Activated CD4-positive, alpha-beta T cell treated with anti-CD3 and anti-CD28 coated beads for 1 hour (primary cell): ENCODE data around the gene PATZ1.
A peak's percentile ranks its signal among the peaks of the same experiment; 100 is the strongest.

Experiments used
- DNase-seq: peaks from one replicate; pipeline ENCODE4 v3.0.0-alpha.2; 2020

PATZ1 gene

GRCh38 chr22:31313366-31314147, 32.6 kb downstream of the PATZ1 start:
- DNase-seq = peak; percentile 42

DNA sequence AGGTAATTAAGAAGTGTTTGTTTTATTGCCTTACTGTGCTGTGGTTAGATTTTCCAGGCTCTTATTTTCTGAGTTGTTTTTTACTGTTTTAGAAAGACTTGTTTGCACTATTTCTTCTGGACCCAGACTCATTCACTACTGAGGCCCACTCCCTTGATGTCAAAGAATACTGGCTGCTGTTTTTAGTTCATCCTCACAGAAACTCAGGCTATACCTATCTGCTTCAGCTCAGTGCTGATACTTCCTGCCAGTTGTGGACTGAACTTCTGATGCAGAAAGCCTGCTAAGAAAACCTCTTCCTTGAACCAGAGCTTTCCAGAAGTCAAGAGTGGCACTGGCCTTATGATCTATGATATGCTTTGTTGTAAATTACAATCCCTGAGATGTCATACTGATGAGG, 38.0 kb downstream of the PATZ1 start:
- no peak for DNase-seq

- no peak for DNase-seq
Observed at GRCh38 chr22:31305194-31305593, 41.0 kb downstream of the PATZ1 start.

DNA sequence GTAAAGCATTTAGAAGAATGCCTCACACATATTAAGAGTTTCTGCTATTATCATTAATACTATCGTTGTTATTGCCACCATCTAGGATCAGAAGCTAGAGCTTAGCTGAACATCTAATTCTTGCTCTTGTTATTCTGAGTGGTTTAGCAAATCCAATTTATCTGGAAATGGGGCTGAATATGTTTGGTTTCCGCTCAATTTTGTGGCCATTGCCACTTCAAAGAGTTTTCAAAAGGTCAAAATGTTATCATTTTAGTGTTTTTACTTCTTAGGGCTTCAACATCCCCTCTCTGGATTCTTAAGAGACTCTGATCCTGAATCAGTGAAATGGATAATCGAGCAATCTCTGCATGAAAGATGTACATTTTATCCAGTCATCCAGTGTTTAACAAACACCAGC, 43.6 kb downstream of the PATZ1 start:
- DNase-seq = no peak

DNA sequence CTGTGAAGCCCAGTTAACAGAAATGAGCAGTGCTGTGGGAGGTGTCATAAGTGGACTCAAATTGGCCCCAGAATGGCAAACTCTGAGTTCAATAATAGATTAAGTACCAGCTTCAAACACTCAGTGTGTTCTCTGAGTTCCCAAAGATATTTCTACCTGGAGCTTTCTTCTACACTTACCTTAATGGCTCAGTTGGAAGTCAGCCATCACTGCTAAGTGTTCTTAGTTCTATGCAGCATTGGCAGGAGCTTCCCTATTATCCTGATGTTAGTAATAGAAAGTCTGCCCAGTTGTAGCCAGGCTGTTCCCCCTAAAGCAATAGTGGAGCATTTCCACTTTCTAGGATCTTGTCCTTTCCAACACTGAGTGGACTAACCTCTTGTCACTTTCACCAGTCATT, 44.1 kb downstream of the PATZ1 start:
- DNase-seq = no peak

DNA sequence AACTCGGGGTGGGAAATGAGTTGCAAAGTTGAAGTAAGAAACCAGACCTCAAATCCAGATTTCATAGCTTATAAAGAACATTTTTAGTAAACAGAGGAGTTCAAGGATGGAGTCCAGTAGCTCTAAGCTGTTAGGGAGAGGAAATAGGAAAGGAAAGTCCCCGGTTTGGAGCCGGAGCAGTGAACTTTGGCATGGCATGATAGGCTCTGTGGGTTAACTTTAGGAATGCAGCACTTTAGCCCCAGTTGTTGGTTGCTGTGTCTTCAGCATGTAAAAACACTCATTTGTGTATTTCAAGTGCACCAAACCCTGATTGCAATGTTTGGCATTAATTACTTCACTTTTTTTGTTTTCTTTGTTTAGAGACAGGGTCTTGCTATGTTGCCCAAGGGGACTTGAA, 45.2 kb downstream of the PATZ1 start:
- DNase-seq = no peak

DNA sequence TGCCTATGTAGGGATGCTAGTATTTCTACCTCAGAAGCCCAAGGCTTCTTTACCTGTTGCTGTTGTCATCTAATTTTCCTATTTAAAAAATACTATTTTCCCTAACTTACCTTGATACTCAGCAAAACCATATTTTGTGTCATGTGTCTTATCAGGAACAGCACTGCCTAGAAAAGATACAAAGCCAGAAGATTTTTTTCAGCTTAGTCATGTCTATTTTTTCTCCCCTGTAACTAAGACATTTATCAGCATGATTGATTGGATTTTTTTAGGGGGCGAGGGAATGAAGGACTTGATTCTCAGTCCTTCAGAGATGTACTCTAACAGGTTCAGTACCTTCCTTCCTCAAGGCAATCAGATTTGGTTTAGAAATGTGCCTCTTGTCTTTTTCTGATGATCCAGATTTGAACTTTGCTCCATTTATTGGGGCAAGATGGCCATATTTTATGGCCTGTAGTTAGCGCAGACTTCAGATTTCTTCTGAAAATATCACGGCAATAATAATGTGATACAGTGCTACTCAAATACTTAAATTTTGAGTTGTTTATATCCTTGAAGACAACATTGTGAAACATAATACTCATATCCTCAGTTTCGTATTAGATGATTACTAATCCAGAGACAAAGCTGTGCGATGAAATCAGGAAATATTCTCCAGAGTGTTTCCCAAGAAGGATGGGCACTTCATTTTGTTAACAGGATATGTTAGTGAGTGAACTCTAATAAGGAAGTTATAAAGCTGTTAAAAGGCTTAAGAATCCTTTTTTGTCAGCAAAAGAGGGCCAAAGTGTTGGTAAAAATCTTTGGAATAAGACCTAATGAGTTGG, 50.1 kb downstream of the PATZ1 start:
- DNase-seq = no peak

GRCh38 chr22:31295360-31295759, 50.8 kb downstream of the PATZ1 start:
- no peak for DNase-seq

DNA sequence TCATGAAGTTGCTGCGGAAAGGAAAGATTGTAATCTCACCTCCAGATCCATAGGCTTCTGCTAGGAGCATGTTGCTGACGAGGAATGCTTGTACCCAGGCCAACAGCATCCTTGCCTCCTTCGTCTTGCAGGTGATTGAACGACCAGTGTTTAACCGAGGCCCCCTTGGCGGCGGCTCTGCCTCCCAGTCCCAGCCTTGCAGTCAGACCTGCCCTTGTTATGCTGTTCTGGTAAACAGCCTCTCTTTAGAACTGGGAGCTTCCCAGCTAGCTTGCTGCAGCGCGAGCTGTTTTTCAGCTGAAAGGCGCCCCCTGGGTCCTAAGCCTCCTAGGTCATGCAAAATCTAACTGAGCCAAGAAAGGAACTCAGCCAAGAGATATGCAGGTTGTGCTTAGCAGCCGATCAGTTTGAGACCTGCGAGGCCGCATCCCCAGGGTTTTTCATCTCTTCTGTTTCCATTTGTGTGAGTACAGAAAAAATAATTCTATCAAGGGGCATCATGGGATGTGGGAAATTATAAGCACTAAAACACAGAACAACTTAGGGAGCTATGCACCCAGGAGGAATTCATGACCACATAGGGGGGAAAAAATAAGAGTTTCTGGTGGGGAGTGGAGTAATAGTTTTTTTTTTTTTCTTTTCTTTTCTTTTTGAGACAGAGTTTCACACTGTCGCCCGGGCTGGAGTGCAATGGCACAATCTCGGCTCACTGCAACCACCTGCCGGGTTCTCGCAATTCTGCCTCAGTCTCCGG, 53.7 kb downstream of the PATZ1 start, which contains the start of gene PIK3IP1:
Gene PIK3IP1, minus strand, starts transcription at position 253 of the 754 bp plus-strand sequence. Its CDS starts 144 bp downstream, at position 109.
- peak; percentile 80 for DNase-seq

GRCh38 chr22:31291481-31292235, 54.5 kb downstream of the PATZ1 start:
- DNase-seq = no peak

- peak; percentile 94 for DNase-seq
Observed at GRCh38 chr22:31290494-31291471, 55.4 kb downstream of the PATZ1 start.

GRCh38 chr22:31289344-31289743, 56.8 kb downstream of the PATZ1 start:
- no peak for DNase-seq

- no peak for DNase-seq
Observed at GRCh38 chr22:31288496-31289240, 57.5 kb downstream of the PATZ1 start.

- no peak for DNase-seq
Observed at GRCh38 chr22:31287818-31288495, 58.2 kb downstream of the PATZ1 start.

- DNase-seq = peak; percentile 43
Observed at GRCh38 chr22:31286360-31287255, 59.5 kb downstream of the PATZ1 start.

GRCh38 chr22:31284281-31285155, 61.6 kb downstream of the PATZ1 start:
- DNase-seq = no peak

- DNase-seq = no peak
Observed at GRCh38 chr22:31282748-31283468, 63.2 kb downstream of the PATZ1 start.
